Testis (tissue), 3 donors: ENCODE measurements around the gene BACH2. TPM values are rescaled to one million over a fixed set of nuclear protein-coding genes. Genes with fewer than 3 reads are reported as not detected.

ENCODE experiments used
- DNase-seq: peaks from one replicate; pipeline ENCODE4 v3.0.0-alpha.2; 2019
- H3K27ac ChIP-seq, 2 donors: fragments of 200-600 bp; sonication (generic); one replicate each; pipeline ENCODE4 v1.5.1; 2019
- H3K27me3 ChIP-seq: fragments of 200-600 bp; sonication (generic); one replicate; pipeline ENCODE4 v1.5.1; 2019
- H3K36me3 ChIP-seq: fragments of 200-600 bp; sonication (generic); one replicate; pipeline ENCODE4 v1.5.1; 2017; ENCODE audit warnings: low read depth; ENCODE audit errors: missing control alignments
- H3K4me1 ChIP-seq: fragments of 200-600 bp; sonication (generic); one replicate; pipeline ENCODE4 v1.5.1; 2019
- H3K4me3 ChIP-seq, 2 donors: fragments of 200-600 bp; sonication (generic); one replicate each; pipeline ENCODE4 v1.5.1; 2017 to 2019
- H3K9me3 ChIP-seq: fragments of 200-600 bp; sonication (generic); one replicate; pipeline ENCODE4 v1.5.1; 2017
- POLR2A ChIP-seq: fragments of 450-650 bp; IDR thresholded peaks from one replicate; pipeline ENCODE4 v1.6.1; 2017; ENCODE audit warnings: antibody characterized with exemption, mild to moderate bottlenecking, moderate library complexity
- WGBS, 2 donors: methylation state at CpG; one replicate each; pipeline ENCODE4 v1.1.5; 2018; 5-methylcytosine and 5-hydroxymethylcytosine counted together
- intact Hi-C: fragments of 100-400 bp; cut with DNase I; formaldehyde crosslinking; loops from one replicate; pipeline ENCODE4 v1.15.1; 2023; ENCODE audit warnings: low total_unique reads
- polyA plus RNA-seq: library from polyadenylated mRNA; stranded (reverse); fragments of 350-450 nt; fragmentation: Illumina TruSeq; extraction: RNeasy Lipid Tissue Mini Kit (QIAGEN cat#74804); gene quantifications from one replicate; pipeline ENCODE4 v1.2.3, GENCODE V29; 2014; ENCODE audit warnings: low read depth, low replicate concordance; ENCODE audit not compliant: insufficient read depth
- total RNA-seq, 2 donors: library from RNA; depleted of rRNA; stranded (reverse); fragments of >200 nt; gene quantifications; one replicate each; pipeline ENCODE4 v1.2.3, GENCODE V29; 2016
- TF ChIP-seq, protein P1 (sequence below), 3 experiments: fragments of 450-650 bp in 2 of 3; fragments of 200-600 bp in 1 of 3; sonication (generic) in 1 of 3; IDR thresholded peaks; one replicate each; pipeline ENCODE4 v1.5.1; 2016 to 2019; ENCODE audit warnings: antibody characterized with exemption in 3 of 3, mild to moderate bottlenecking in 2 of 3, moderate library complexity in 1 of 3

BACH2 gene
- total and polyA plus RNA-seq, 3 donors from 2014 or later, result 5.0 to 8.3 (median 6.5) TPM

DNA sequence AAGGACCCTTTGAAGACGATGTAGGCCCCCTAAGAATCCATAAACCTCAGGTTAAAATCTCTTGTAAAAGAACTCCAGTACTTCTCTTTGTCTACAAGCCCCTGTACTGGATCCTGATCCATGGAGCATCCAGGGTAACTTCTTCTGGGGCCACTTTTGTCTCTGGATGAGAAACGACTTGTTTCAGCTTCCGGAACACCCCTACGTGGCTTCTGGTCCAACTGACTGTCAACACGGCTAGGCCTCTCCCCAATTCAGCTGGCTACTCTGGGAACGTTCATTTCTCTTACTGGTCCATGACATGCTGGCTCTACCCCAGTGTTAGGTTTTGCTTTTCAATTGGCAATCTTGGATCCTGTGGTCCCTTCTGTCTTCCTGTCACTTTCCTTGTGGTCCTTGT, 198.0 kb downstream of the BACH2 start:
- H3K27ac ChIP-seq, result no peak overlapping the region
- H3K4me1 ChIP-seq, result no peaks in the 10 kb centered on the region
- WGBS, 2 donors, result 67 to 68% methylated on average over 6 of the region's 6 CpGs
- H3K27me3 ChIP-seq, result no peaks in the 10 kb centered on the region
- H3K9me3 ChIP-seq, result no peaks in the 10 kb centered on the region
- H3K4me3 ChIP-seq, result no peak overlapping the region
- intact Hi-C loops, result no loop called here
- no peak for DNase-seq
- TF ChIP-seq POLR2A, result no peak
- TF ChIP-seq, protein P1, sequence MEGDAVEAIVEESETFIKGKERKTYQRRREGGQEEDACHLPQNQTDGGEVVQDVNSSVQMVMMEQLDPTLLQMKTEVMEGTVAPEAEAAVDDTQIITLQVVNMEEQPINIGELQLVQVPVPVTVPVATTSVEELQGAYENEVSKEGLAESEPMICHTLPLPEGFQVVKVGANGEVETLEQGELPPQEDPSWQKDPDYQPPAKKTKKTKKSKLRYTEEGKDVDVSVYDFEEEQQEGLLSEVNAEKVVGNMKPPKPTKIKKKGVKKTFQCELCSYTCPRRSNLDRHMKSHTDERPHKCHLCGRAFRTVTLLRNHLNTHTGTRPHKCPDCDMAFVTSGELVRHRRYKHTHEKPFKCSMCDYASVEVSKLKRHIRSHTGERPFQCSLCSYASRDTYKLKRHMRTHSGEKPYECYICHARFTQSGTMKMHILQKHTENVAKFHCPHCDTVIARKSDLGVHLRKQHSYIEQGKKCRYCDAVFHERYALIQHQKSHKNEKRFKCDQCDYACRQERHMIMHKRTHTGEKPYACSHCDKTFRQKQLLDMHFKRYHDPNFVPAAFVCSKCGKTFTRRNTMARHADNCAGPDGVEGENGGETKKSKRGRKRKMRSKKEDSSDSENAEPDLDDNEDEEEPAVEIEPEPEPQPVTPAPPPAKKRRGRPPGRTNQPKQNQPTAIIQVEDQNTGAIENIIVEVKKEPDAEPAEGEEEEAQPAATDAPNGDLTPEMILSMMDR (IDR thresholded peaks at IDR 0.05), result no peak
- H3K36me3 ChIP-seq, result no peaks in the 10 kb centered on the region

DNA sequence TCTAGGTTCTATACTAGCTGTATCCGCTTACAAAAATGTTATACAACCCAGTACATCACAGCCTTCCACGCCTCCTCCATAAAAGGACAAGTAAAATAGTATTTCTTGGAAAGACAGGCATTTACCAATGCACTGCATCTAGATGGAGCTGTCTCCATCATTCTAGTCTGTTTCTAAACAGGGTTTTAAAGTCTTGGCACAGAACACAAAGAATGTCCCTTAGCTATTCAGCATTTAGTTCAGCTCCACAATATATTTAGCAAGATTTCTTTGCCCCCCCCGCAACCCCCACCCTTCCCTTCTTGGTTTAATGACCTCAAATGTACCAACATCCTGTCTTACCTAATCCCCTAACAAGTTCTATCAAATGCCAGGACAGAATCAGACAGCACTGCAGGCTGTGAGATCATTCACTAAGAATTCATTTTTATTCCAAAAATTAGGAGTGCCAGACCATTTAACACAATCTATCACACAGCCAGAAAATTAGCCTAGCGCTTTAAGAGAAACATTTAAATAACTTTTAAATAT, 198.6 kb downstream of the BACH2 start:
- Histone ChIP-seq H3K4me1 (no peaks in the 10 kb centered on the region), H3K36me3 (no peaks in the 10 kb centered on the region), H3K27ac (no peak overlapping the region), H3K9me3 (no peaks in the 10 kb centered on the region), H3K4me3 (no peak overlapping the region), H3K27me3 (no peaks in the 10 kb centered on the region)
- 45% methylated on average over 4 of the region's 4 CpGs for WGBS, 2 donors
- no peak for TF ChIP-seq POLR2A
- TF ChIP-seq, protein P1 (IDR thresholded peaks at IDR 0.05), result peak in 1 of 3 experiments; percentile 11
- intact Hi-C loops, result no loop called here
- DNase-seq, result no peak

DNA sequence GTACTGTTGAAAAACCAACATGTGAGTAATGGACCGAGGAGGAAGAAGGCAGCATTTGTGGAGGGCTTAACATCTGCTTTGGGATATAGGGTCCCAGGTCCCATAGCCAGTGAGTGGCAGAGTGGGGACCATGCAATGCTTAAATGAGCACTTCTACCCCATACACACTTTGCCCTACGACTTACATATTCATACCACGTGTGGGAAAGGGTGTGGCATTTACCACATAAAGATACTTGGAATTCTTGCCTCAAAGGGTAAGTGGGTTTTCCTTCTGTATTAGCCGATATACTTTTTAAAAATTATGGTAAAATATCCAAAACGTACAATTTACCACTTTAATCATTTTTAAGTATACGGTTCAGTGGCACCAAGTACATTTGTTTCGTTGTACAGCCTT, 199.3 kb downstream of the BACH2 start:
- no peak for DNase-seq
- Histone ChIP-seq H3K27ac (no peak overlapping the region), H3K9me3 (no peaks in the 10 kb centered on the region), H3K4me3 (no peak overlapping the region), H3K27me3 (no peaks in the 10 kb centered on the region), H3K36me3 (no peaks in the 10 kb centered on the region), H3K4me1 (no peaks in the 10 kb centered on the region)
- TF ChIP-seq, protein P1 (IDR thresholded peaks at IDR 0.05), result no peak
- TF ChIP-seq POLR2A, result no peak
- WGBS, 2 donors, result 81 to 90% methylated on average over 7 of the region's 7 CpGs
- intact Hi-C loops, result no loop called here

DNA sequence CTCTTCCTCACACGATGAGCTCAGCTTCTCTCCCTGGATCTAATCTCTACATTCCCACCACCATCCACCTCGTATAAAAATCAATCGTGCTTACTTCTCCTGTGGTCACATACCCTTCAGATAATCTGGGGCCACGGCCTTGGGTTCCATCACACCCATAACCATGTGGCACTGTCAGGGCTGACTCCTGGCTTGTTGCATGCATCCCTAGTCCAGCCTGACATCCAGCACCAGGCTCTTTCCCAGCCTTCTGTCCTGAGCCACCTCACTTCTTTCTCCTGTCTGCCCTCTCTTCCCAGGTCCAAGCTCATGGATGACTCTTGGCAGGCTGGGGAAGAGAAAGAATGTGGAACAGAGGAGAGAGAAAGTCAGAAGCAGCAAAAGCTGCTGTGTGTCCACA, 199.8 kb downstream of the BACH2 start:
- Histone ChIP-seq H3K9me3 (no peaks in the 10 kb centered on the region), H3K4me3 (no peak overlapping the region), H3K27ac (no peak overlapping the region), H3K36me3 (no peaks in the 10 kb centered on the region), H3K4me1 (no peaks in the 10 kb centered on the region), H3K27me3 (no peaks in the 10 kb centered on the region)
- 86 to 90% methylated on average over 4 of the region's 4 CpGs for WGBS, 2 donors
- TF ChIP-seq, protein P1 (IDR thresholded peaks at IDR 0.05), result no peak
- intact Hi-C loops, result no loop called here
- DNase-seq, result no peak

DNA sequence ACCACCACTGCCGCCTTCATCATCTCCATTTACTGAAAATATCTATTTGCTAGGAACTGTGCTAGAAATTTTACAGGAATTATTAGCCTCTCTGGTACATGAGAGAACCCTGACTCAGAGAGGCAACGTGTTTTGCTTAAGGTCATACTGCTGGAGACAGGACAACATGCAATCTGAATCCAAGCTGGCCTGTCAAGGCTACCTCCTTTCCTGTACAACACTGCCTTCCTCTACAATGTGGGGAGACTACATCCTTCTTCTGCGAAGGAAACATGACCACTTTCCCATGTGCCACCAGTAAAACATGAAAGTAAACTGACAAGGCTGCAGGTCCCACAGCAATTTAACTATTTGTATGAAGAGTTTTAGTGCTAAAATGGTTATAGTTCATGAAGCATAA, 200.9 kb downstream of the BACH2 start:
- H3K27me3 ChIP-seq, result no peaks in the 10 kb centered on the region
- no peaks in the 10 kb centered on the region for H3K4me1 ChIP-seq
- WGBS, 2 donors, result 70 to 81% methylated on average over 3 of the region's 3 CpGs
- H3K9me3 ChIP-seq, result no peaks in the 10 kb centered on the region
- DNase-seq, result no peak
- no peak overlapping the region for H3K27ac ChIP-seq
- TF ChIP-seq POLR2A, result no peak
- intact Hi-C loops, result no loop called here
- H3K36me3 ChIP-seq, result no peaks in the 10 kb centered on the region
- H3K4me3 ChIP-seq, result no peak overlapping the region
